Endodermal cell (in vitro differentiated cells): ENCODE data around the gene KCND3. TPM values are rescaled to one million over a fixed set of nuclear protein-coding genes. Genes with fewer than 3 reads are reported as not detected.
A peak's percentile ranks its signal among the peaks of the same experiment; 100 is the strongest.

Experiments used
- DNase-seq: peaks from one replicate; pipeline ENCODE4 v3.0.0-alpha.2; 2017
- H3K27ac ChIP-seq: 2 replicates; pipeline ENCODE4 v1.5.1; 2013; ENCODE audit warnings: mild to moderate bottlenecking, low read depth, low read length, moderate library complexity
- H3K27me3 ChIP-seq: 2 replicates; pipeline ENCODE4 v1.6.1; 2013; ENCODE audit warnings: mild to moderate bottlenecking, low read length, moderate library complexity; ENCODE audit not compliant: insufficient read depth, control insufficient read depth, poor library complexity, severe bottlenecking
- H3K36me3 ChIP-seq: 2 replicates; pipeline ENCODE4 v1.7.0; 2013; ENCODE audit warnings: mild to moderate bottlenecking, low read length, moderate library complexity; ENCODE audit not compliant: control insufficient read depth, insufficient read depth
- H3K4me1 ChIP-seq: one replicate; pipeline ENCODE4 v1.7.0; 2013; ENCODE audit warnings: low read length; ENCODE audit not compliant: control insufficient read depth, insufficient read depth
- H3K4me3 ChIP-seq: 2 replicates; pipeline ENCODE4 v1.5.1; 2013; ENCODE audit warnings: mild to moderate bottlenecking, low read length, moderate library complexity
- H3K9ac ChIP-seq: 2 replicates; pipeline ENCODE4 v1.6.1; 2013; ENCODE audit warnings: mild to moderate bottlenecking, low read length, moderate library complexity; ENCODE audit not compliant: poor library complexity, severe bottlenecking; ENCODE audit errors: extremely low read depth
- H3K9me3 ChIP-seq: 2 replicates; pipeline ENCODE4 v1.6.1; 2013; ENCODE audit warnings: mild to moderate bottlenecking, low read length, moderate library complexity; ENCODE audit not compliant: control insufficient read depth
- H3K27ac Mint-ChIP-seq: 2 replicates; pipeline ENCODE4 v1.8.0; 2020; ENCODE audit warnings: mixed read lengths
- H3K27me3 Mint-ChIP-seq: 2 replicates; pipeline ENCODE4 v1.8.0; 2021; ENCODE audit warnings: mild to moderate bottlenecking, mixed read lengths; ENCODE audit not compliant: insufficient read depth
- H3K36me3 Mint-ChIP-seq: 2 replicates; pipeline ENCODE4 v1.8.0; 2020; ENCODE audit warnings: low read depth, mixed read lengths
- H3K4me1 Mint-ChIP-seq: 2 replicates; pipeline ENCODE4 v1.8.0; 2020; ENCODE audit warnings: mixed read lengths
- H3K4me3 Mint-ChIP-seq: 2 replicates; pipeline ENCODE4 v1.8.0; 2020; ENCODE audit warnings: mild to moderate bottlenecking, moderate library complexity, mixed read lengths
- H3K9me3 Mint-ChIP-seq: 2 replicates; pipeline ENCODE4 v1.8.0; 2020; ENCODE audit warnings: mild to moderate bottlenecking, mixed read lengths
- WGBS, 2 experiments: methylation state at CpG; one replicate each; pipeline versions ENCODE4 v1.1.5 to v1.1.7; 2013; ENCODE audit warnings: missing lambda C conversion rate in 2 of 2, mixed read lengths in 1 of 2; ENCODE audit not compliant: insufficient coverage in 1 of 2, insufficient read length in 1 of 2; 5-methylcytosine and 5-hydroxymethylcytosine counted together
- total RNA-seq, 2 donors: library from RNA; stranded (reverse); fragmentation: NEBNext Ultra II Directional in 1 of 2; extraction: Animal tissue kit (Norgen Biotek cat#: 25700) in 1 of 2; gene quantifications; 2 replicates in 1 of 2; 3 replicates in 1 of 2; pipeline ENCODE4 v1.2.1, GENCODE V29; 2021
- TF ChIP-seq, protein P1 (sequence below): fragments of 200-600 bp; sonication (generic); conservative IDR thresholded peaks from 2 replicates; pipeline ENCODE4 v1.5.0; 2021; ENCODE audit warnings: antibody characterized with exemption, mild to moderate bottlenecking

KCND3 gene
- total RNA-seq, 2 donors from 2014 or later = 0.13 TPM; not detected in 1

DNA sequence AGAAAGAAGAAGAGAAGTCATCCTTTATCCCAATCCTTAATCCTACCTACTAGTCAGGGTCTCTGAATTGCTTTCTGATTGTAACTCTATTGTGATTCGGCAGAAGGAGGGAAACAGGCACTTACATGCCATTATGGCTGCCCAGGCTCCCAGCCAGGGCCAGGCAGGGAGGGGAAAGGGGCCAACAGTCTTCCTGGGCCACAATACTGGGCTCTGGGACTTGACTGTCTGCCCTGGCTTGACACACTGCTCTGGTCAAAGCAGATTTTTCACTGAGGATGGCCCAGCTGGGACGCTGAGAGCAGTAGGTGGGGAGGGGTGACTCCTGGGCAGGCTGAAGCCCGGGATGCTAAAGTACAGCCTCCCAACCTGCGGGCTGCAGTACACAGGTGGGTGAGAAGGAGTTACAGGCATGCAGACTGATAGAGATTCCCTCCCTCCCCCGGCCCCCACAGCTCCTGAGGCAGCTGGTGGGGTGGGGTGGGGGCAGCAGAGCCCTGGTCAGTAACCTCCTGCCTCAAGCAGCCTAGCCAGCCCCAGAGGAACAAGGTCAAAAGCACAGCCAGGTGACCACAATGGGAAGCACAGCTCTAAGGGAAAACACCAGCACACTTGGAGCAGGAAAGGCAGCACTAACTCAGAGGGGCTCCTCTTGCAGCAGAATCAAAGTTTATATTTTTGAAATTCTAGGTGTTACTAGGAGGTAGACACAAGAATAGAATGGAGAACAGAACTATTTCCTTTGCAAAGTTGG lies 25.3 kb downstream of the KCND3 start:
- no peak overlapping the region for H3K27ac Mint-ChIP-seq
- Histone ChIP-seq H3K36me3 (no peaks in the 10 kb centered on the region), H3K4me3 (no peak overlapping the region), H3K9ac (no peak overlapping the region), H3K9me3 (no peaks in the 10 kb centered on the region), H3K4me1 (no peaks in the 10 kb centered on the region), H3K27me3 (peaks cover 32% of the 10 kb centered on the region), H3K27ac (no peak overlapping the region)
- no peaks in the 10 kb centered on the region for H3K4me1 Mint-ChIP-seq
- TF ChIP-seq, protein P1, sequence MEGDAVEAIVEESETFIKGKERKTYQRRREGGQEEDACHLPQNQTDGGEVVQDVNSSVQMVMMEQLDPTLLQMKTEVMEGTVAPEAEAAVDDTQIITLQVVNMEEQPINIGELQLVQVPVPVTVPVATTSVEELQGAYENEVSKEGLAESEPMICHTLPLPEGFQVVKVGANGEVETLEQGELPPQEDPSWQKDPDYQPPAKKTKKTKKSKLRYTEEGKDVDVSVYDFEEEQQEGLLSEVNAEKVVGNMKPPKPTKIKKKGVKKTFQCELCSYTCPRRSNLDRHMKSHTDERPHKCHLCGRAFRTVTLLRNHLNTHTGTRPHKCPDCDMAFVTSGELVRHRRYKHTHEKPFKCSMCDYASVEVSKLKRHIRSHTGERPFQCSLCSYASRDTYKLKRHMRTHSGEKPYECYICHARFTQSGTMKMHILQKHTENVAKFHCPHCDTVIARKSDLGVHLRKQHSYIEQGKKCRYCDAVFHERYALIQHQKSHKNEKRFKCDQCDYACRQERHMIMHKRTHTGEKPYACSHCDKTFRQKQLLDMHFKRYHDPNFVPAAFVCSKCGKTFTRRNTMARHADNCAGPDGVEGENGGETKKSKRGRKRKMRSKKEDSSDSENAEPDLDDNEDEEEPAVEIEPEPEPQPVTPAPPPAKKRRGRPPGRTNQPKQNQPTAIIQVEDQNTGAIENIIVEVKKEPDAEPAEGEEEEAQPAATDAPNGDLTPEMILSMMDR = peak; percentile 20
- H3K9me3 Mint-ChIP-seq = no peaks in the 10 kb centered on the region
- DNase-seq = peak; percentile 67
- WGBS, 2 experiments = 69% methylated on average over 2 to 5 of the region's 5 CpGs
- no peaks in the 10 kb centered on the region for H3K36me3 Mint-ChIP-seq
- peaks cover 38% of the 10 kb centered on the region for H3K27me3 Mint-ChIP-seq
- no peak overlapping the region for H3K4me3 Mint-ChIP-seq

DNA sequence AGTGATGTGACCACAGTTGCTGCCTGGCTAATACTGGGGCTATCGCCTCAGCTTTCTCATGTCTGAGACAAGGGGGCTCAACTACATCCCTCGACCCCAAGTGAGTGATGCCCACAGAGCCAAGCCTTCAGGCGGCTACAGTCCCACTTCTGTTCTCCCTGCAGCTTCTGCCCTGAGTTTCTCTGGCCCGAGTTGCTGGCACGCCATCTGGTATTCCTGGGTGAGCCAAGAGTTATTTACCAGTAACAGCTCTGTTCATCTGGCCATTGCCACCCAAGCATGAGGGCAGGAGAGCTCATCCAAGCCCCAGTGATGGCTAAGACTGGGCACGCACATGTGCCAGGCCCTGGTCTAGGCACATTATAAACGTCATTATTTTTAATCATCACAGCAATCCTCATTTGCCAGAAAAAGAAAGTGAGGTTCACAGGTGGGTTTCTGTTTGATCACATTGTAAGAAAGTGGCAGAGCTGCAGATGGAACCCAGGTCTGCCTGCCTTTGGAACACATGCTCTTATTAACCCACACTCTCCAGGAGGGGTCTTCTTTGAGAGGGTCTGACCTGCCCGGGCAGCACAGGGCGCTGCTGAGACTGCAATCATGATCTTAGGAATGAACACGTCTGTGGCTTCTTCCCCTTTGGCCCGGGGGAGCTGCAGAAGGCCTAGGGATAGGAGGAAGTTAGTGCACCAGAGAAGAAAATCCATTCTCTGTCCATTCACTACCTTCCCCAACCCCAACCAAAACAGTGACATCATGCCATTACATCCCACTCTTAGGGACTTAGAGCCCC lies 27.5 kb downstream of the KCND3 start:
- Mint-ChIP-seq H3K9me3 (no peaks in the 10 kb centered on the region), H3K4me1 (no peaks in the 10 kb centered on the region), H3K4me3 (no peak overlapping the region), H3K36me3 (no peaks in the 10 kb centered on the region), H3K27ac (no peak overlapping the region), H3K27me3 (peaks cover 43% of the 10 kb centered on the region)
- Histone ChIP-seq H3K36me3 (no peaks in the 10 kb centered on the region), H3K9me3 (no peaks in the 10 kb centered on the region), H3K9ac (no peak overlapping the region), H3K27ac (no peak overlapping the region), H3K4me1 (no peaks in the 10 kb centered on the region), H3K27me3 (peaks cover 41% of the 10 kb centered on the region), H3K4me3 (no peak overlapping the region)
- WGBS, 2 experiments = 89 to 92% methylated on average over 5 to 11 of the region's 11 CpGs
- TF ChIP-seq, protein P1 = no peak
- no peak for DNase-seq

DNA sequence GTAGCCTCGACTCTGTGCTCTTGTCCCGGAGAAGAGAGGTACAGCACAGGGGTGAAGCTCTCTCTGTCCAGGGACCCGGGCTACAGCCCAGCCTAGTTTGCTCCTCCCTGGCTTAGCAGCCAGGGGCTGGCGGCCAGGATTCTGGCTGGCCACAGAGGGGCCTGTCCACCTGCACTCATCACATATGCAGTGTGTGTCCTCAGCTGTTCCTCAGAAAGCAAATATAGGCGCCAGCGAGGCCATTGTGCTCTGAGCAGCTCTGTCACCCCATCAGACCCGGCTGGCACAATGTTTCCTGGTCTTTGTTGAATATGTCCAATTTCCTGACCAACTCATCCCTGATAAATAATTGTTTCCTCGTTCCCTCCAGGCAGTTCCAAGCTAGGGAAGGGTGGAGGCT lies 28.5 kb downstream of the KCND3 start:
- Mint-ChIP-seq H3K4me1 (no peaks in the 10 kb centered on the region), H3K9me3 (no peaks in the 10 kb centered on the region), H3K27ac (no peak overlapping the region), H3K4me3 (no peak overlapping the region), H3K27me3 (peaks cover 43% of the 10 kb centered on the region), H3K36me3 (no peaks in the 10 kb centered on the region)
- no peak overlapping the region for H3K4me3 ChIP-seq
- H3K9me3 ChIP-seq = no peaks in the 10 kb centered on the region
- no peak overlapping the region for H3K9ac ChIP-seq
- 86 to 92% methylated on average over 5 to 8 of the region's 8 CpGs for WGBS, 2 experiments
- H3K27ac ChIP-seq = no peak overlapping the region
- H3K27me3 ChIP-seq = peaks cover 41% of the 10 kb centered on the region
- no peaks in the 10 kb centered on the region for H3K4me1 ChIP-seq
- no peaks in the 10 kb centered on the region for H3K36me3 ChIP-seq
- DNase-seq = no peak
- TF ChIP-seq, protein P1 = no peak
